SJSA1 (cell line): ENCODE measurements around the gene FAAP100. TPM values are rescaled to one million over a fixed set of nuclear protein-coding genes. Genes with fewer than 3 reads are reported as not detected.

ENCODE experiments used
- DNase-seq, 2 experiments: peaks; one replicate each; pipeline ENCODE4 v3.0.0-alpha.2; 2015 to 2020; ENCODE audit warnings: low spot score in 2 of 2, low read depth in 1 of 2
- H3K27ac ChIP-seq: fragments of 250-450 bp; sonication (Bioruptor Pico); 2 replicates; pipeline ENCODE4 v1.5.1; 2020; ENCODE audit warnings: mild to moderate bottlenecking, moderate library complexity
- H3K27me3 ChIP-seq: fragments of 250-450 bp; sonication (Bioruptor Pico); replicated peaks from 2 replicates; pipeline ENCODE4 v1.5.1; 2020; ENCODE audit warnings: mild to moderate bottlenecking, moderate library complexity
- H3K36me3 ChIP-seq: fragments of 250-450 bp; sonication (Bioruptor Pico); 2 replicates; pipeline ENCODE4 v1.5.1; 2020; ENCODE audit warnings: mild to moderate bottlenecking
- H3K4me1 ChIP-seq: fragments of 250-450 bp; sonication (Bioruptor Pico); replicated peaks from 2 replicates; pipeline ENCODE4 v1.6.1; 2021; ENCODE audit warnings: mild to moderate bottlenecking
- H3K4me3 ChIP-seq: fragments of 250-450 bp; sonication (Bioruptor Pico); 2 replicates; pipeline ENCODE4 v1.5.1; 2020; ENCODE audit warnings: mild to moderate bottlenecking
- H3K9me3 ChIP-seq: fragments of 250-450 bp; sonication (Bioruptor Pico); replicated peaks from 2 replicates; pipeline ENCODE4 v1.5.1; 2020; ENCODE audit warnings: mild to moderate bottlenecking
- total RNA-seq: library from RNA; depleted of rRNA; stranded (reverse); fragments of >200 nt; shearing (Covaris generic); gene quantifications from 2 replicates; pipeline ENCODE4 v1.2.3, GENCODE V29; 2014

Gene FAAP100
- total RNA-seq, 1 experiment from 2014 or later, result 28.1 TPM

DNA sequence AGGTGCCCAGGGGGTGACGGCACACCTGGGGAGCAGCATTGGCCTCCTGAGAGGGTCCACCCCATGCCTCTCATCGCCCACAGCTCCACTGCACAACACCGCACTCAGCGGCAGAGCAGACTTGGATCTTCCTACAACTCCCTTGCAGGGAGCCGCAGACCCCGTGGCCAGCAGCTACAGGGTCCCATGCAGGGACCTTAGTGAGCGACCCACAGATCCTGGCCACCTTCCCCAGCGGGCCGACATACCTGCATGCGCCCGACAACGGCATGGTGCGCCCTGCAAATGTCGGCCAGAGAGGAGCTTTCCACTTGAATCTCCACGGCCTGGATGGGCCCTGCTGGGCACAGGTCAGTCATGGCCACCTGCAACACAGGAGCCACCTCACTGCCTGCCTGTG lies 8.4 kb downstream of the FAAP100 start:
- Histone ChIP-seq H3K27ac (no peak overlapping the region), H3K36me3 (peaks cover 94% of the 10 kb centered on the region), H3K9me3 (0 out of 2 replicates have a peak, but pooled peaks cover 3% of the 10 kb centered on the region), H3K27me3 (no peaks in the 10 kb centered on the region), H3K4me3 (no peak overlapping the region), H3K4me1 (peaks cover 2% of the 10 kb centered on the region; the same call in 1 of the 2 replicates)
- DNase-seq, result no peak

DNA sequence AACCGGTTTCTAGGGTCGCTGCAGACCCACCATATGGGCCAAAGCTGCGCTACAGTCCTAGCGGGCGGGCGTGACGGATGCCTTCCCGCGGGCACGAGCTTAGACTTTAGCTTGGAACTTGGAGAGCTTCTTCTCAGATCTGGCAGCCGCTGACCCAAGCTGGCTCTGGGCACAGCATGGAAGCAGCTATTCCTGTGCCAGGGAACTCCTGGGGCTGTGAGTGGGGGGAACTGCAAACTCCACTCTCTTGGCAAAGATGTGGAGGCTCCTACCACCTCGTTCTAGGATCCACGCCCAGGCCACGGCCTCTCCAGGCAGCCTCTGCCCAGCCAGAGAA lies 8.8 kb downstream of the FAAP100 start:
- Histone ChIP-seq H3K27me3 (no peaks in the 10 kb centered on the region), H3K4me1 (peaks cover 6% of the 10 kb centered on the region; the same call in 1 of the 2 replicates), H3K4me3 (no peak overlapping the region), H3K27ac (no peak overlapping the region), H3K36me3 (peaks cover 95% of the 10 kb centered on the region), H3K9me3 (0 out of 2 replicates have a peak, but pooled peaks cover 3% of the 10 kb centered on the region)
- no peak for DNase-seq

DNA sequence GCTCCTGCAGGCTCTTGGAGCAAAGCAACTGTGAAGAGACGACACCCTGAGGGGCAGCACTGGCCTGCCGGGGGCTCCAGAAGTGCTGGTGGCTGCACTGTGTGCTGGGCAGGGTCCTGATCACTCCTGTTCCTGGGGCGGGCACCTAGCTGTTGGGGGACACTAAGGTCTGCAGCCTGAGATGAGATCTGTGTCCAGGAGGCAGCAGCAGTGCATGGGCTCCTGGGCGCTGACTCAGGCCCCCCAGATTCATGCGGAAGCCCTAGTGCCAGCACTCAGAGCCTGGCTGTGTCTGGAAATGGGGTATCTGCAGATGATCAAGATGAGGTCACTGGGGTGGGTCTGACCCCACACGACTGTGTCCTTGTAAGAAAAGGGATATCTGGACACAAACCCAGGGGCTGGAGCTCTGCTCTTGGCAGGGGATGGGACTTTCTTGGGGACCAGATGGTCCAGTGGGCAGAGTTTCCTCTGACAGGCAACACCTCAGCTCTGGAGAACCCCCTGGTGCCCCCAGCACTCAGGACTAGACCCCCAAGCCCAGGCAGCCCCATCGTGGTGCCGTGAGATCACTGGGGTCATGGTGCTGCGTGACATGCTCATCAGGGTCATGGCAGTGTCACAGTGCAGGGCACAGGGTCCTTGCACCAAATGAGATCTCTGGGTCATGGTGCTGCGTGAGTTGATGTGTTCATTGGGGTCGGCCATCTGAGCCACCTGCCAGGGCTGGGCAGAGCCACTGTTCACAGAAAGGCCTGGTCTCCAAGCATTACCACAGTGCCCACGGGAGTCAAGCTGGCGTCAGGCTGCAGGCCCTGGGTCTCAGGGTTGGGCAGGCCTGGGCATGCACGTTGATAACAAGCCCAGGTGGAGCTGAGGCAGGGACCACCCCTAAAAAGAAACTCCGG lies 9.5 kb downstream of the FAAP100 start:
- no peak for DNase-seq
- no peaks in the 10 kb centered on the region for H3K27me3 ChIP-seq
- no peak overlapping the region for H3K27ac ChIP-seq
- H3K4me3 ChIP-seq, result no peak overlapping the region
- 0 out of 2 replicates have a peak, but pooled peaks cover 3% of the 10 kb centered on the region for H3K9me3 ChIP-seq
- peaks cover 95% of the 10 kb centered on the region for H3K36me3 ChIP-seq
- peaks cover 8% of the 10 kb centered on the region; the same call in 1 of the 2 replicates for H3K4me1 ChIP-seq

DNA sequence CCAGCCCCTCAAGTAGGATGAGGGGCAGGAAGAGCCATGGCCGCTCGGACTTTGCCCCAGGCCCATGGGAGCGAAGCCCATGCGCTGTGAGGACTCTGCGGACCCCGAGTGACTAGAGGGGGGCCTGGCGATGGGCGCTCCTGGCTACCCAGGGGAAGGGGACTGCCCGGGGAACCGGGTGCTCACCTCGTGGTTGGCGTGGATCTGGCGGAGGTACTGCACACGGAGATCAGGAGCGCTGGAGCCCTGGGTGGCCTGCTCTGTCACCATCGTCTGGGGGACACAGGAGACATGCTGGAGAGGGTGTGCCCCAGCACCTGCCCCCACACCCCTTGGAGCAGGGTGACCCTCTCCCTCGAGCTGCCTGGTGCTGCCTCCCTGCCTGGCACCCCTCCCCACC lies 11.0 kb downstream of the FAAP100 start:
- H3K36me3 ChIP-seq, result peaks cover 82% of the 10 kb centered on the region
- H3K9me3 ChIP-seq, result 0 out of 2 replicates have a peak, but pooled peaks cover 3% of the 10 kb centered on the region
- H3K4me1 ChIP-seq, result peaks cover 8% of the 10 kb centered on the region; the same call in 1 of the 2 replicates
- no peak overlapping the region for H3K4me3 ChIP-seq
- no peak overlapping the region for H3K27ac ChIP-seq
- DNase-seq, result no peak
- H3K27me3 ChIP-seq, result no peaks in the 10 kb centered on the region

DNA sequence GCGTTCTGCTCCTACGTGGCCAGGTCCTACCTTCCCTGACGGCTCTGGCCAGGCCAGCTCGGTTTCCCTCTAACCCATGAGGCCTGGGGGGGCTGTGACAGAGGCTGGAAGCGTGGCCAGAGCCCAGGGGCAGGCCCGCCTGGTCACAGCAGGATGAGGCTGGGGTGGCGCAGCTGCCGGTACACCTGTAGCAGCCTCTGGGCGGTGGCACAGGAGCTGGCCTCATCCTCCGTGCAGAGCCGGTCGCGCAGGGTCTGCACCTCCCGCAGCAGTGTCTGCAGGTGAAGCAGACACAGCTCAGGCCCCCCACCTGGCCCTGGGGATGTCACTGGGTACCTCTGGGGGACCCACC lies 11.5 kb downstream of the FAAP100 start:
- Histone ChIP-seq H3K9me3 (0 out of 2 replicates have a peak, but pooled peaks cover 3% of the 10 kb centered on the region), H3K4me1 (peaks cover 8% of the 10 kb centered on the region; the same call in 1 of the 2 replicates), H3K36me3 (peaks cover 77% of the 10 kb centered on the region)

DNA sequence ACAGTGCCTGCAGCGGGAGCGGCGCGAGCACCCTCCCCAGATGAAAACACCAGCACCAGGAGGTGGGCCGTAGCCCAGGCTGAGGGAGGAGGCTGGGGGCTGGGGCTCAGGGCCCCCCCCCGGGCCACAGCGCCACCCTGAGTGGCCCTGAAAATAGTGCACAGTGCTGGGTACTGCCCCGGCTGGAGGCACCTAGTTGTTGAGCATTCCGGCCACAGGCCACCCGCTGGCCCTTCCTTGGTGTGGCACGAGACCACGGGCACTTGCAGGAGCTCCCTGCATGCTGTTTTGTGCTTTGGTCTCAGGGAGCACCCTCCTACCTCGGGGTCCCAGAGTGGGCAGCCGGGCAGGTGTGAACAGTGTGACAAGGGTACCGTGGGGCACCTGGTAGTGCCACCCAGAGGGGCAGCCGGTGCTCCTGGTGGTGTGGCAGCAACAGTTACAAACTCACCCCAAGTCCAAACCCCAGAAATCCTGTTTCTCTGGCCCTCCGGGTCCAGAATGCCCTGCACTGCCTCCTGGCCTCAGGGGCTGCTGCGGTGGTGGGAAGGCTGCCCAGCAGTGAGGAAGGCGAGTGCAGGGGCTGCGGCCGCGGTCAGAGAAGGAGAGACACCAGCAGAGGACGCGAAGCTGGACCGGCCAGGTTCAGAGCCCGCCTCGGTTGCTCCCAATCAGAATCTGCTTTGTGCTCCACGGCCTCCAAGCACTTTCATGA lies 12.0 kb downstream of the FAAP100 start:
- no peak for DNase-seq
- Histone ChIP-seq H3K27ac (no peak overlapping the region), H3K36me3 (peaks cover 72% of the 10 kb centered on the region), H3K4me3 (no peak overlapping the region), H3K9me3 (0 out of 2 replicates have a peak, but pooled peaks cover 3% of the 10 kb centered on the region), H3K27me3 (no peaks in the 10 kb centered on the region), H3K4me1 (peaks cover 8% of the 10 kb centered on the region; the same call in 1 of the 2 replicates)

More for the DNA sequence above, 11.5 kb downstream of the FAAP100 start:
- Histone ChIP-seq H3K27ac (no peak overlapping the region), H3K27me3 (no peaks in the 10 kb centered on the region), H3K4me3 (no peak overlapping the region)
- no peak for DNase-seq

DNA sequence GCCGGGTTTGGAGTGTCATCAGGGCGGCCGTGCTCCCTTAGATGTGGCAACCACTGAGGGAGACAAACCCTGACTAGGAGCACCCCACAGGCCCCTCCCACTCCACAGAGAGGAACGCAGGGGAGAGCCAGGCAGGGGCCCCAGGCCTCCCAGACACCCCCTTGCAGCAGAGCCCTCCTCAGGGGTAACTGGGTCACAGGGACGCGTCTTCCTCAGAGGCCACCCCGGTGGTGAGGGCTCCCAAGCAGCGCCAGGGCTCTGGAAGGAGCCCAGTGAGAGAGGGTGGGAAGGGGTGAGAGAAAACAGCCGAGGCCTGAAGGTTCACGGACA lies 12.6 kb downstream of the FAAP100 start:
- peaks cover 66% of the 10 kb centered on the region for H3K36me3 ChIP-seq
- H3K4me3 ChIP-seq, result no peak overlapping the region
- H3K9me3 ChIP-seq, result 0 out of 2 replicates have a peak, but pooled peaks cover 3% of the 10 kb centered on the region
- no peak overlapping the region for H3K27ac ChIP-seq
- H3K4me1 ChIP-seq, result peaks cover 8% of the 10 kb centered on the region; the same call in 1 of the 2 replicates
- no peak for DNase-seq
- H3K27me3 ChIP-seq, result no peaks in the 10 kb centered on the region

DNA sequence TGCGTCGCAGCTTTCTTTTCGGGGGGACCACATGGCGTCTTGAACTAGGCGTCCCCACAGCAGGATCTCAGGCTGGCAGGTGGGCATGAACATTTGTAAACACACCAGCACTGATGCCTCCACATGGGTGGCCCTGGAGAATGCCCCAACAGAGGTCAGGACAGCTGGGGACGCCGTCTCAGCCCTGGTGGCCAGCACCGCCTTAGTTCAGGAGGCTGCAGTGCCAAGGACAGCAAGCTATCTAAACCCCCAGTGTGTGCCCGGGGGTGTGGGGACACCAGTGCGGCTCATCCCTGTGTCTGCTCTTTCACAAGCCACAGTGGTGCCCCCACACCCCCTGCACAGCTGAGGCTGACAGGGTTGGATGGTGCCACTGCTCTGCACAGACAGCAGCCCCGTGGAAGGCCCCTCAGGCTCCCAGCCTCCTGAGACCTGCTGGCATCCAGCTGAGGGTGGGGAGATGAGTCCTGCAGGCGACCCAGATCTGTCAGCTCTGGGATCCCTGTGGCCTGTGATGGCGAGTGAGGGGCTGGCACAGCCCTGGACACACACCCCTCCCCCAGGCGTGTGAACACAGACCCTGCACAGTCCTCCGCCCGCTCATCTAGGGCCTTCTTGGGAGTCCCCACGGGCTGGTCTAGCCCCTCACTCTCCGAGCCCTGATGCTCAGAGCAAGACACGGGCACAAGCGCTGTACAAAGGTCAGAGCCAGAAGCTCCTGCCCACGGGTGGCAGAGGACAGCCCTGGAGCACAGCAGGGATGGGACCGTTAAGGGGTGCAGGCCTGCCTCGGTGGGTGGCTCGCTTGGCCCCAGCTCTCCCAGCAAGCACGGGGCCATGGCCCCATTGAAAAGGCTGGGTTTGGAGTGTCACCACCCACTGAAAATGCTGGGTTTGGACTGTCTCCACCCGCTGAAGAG lies 13.2 kb downstream of the FAAP100 start:
- Histone ChIP-seq H3K27ac (no peak overlapping the region), H3K4me1 (peaks cover 8% of the 10 kb centered on the region; the same call in 1 of the 2 replicates), H3K9me3 (0 out of 2 replicates have a peak, but pooled peaks cover 3% of the 10 kb centered on the region), H3K4me3 (no peak overlapping the region), H3K36me3 (peaks cover 60% of the 10 kb centered on the region), H3K27me3 (no peaks in the 10 kb centered on the region)
- DNase-seq, result no peak

DNA sequence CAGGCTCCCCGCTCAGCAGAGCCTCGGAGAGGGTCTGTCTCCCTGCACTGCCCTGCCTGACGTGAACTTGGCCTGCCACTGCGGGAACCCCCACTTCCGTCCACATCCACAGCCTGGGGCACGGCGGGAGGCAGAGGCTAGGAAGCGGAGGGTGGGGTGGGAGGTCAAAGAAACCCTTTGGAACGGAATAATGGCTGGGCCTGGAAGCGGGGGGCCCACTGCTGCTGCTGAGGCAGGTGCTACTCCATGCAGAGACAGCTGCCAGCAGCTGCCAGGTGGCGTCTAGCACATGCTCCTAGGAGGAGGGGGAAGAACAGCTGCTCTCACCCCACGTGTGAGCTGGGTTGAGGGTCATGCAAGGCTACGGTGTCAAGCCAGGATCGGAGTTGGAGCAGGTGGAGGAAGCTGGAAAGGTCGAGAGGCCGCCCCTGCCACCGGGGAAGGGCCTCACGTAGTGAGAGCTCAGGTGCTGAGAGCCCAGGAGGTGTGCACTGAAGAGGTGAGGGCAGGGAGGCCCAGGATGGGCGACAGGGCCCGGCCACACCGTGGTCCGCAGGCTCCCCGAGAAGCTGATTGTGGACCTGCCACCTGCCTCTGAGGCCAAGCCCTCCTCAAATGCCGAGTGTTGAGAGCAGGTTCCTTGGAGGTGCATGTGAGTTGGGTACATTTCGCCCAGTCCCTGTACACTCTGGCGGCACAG lies 14.1 kb downstream of the FAAP100 start:
- no peak overlapping the region for H3K27ac ChIP-seq
- 0 out of 2 replicates have a peak, but pooled peaks cover 3% of the 10 kb centered on the region for H3K9me3 ChIP-seq
- peaks cover 51% of the 10 kb centered on the region for H3K36me3 ChIP-seq
- no peaks in the 10 kb centered on the region for H3K27me3 ChIP-seq
- H3K4me1 ChIP-seq, result peaks cover 8% of the 10 kb centered on the region; the same call in 1 of the 2 replicates
- no peak for DNase-seq
- no peak overlapping the region for H3K4me3 ChIP-seq

DNA sequence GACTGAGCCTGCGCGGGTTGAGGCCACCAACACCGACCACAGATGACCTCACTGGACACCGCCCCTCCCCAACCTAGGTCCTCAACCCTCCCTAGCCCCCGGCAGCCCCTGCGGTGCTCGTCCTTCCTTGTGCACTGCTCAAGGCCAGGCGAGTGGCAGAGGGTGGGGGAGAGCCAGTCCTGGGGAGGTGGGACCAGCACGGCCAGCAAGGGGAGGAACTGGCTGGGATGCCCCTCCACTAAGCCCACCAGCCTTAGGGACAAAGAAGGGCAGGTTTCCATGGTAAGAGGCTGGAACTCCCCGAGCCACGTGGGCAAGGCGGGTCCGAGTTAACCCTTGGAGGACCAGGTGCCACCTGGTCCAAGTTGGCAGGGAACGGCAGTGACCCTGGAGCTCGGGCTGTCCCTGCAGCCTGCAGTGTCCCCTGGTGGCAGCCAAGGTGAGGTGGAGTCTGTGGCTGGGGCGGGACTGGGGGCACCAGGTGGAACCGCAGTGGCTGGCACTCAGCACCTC lies 14.8 kb downstream of the FAAP100 start:
- Histone ChIP-seq H3K4me3 (no peak overlapping the region), H3K36me3 (peaks cover 45% of the 10 kb centered on the region), H3K27me3 (no peaks in the 10 kb centered on the region), H3K4me1 (peaks cover 8% of the 10 kb centered on the region; the same call in 1 of the 2 replicates), H3K27ac (no peak overlapping the region), H3K9me3 (0 out of 2 replicates have a peak, but pooled peaks cover under 1% of the 10 kb centered on the region)
- peak in 1 of 2 experiments; percentile 34 for DNase-seq

DNA sequence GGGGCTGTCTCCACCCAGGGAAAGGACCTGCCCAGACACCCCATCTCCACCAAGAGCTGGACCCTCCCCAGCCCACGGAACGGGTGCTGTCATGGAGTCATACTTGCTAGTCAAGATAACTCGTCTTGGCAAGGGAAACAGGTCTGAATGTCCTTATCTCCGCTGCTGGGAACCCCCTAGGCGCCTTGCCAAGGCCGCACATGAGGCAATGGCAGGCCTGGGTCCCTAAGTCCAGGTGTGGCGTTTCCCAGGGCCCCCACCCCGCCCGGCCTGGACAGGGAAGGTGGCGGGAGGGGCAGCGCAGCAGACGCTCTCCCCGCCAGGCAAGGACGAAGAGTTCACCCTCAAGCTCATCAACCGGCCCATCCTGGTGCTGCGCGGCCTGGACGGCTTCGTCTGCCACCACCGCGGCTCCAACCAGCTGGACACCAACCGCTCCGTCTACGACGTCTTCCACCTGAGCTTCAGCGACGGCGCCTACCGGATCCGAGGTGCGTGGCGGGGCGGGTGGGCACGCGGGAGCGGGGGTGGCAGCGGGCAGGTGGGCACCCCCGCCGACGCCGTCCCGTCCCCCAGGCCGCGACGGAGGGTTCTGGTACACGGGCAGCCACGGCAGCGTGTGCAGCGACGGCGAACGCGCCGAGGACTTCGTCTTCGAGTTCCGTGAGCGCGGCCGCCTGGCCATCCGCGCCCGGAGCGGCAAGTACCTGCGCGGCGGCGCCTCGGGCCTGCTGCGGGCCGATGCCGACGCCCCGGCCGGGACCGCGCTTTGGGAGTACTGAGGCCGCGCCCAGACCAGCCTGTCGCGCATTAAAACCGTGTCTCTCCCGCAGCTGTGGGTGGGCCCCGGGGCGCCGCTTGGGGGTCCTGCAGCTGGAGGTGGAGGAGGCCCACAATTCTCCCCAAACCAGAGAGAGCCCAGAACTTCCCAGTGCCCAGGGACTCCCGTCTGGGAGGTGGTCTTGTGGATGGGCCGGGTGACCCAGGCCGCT lies 15.6 kb downstream of the FAAP100 start:
- no peaks in the 10 kb centered on the region for H3K27me3 ChIP-seq
- H3K4me1 ChIP-seq, result peaks cover 8% of the 10 kb centered on the region; the same call in 1 of the 2 replicates
- H3K4me3 ChIP-seq, result no peak overlapping the region
- H3K27ac ChIP-seq, result no peak overlapping the region
- peaks cover 40% of the 10 kb centered on the region for H3K36me3 ChIP-seq
- DNase-seq, result no peak
- H3K9me3 ChIP-seq, result no peaks in the 10 kb centered on the region
